Measurements from ENCODE around the gene SLIT3. TPM values are rescaled to one million over a fixed set of nuclear protein-coding genes. Genes with fewer than 3 reads are reported as not detected.

Gene SLIT3
- total and polyA plus RNA-seq, 2 donors (not counting 3 experiments of a cell fraction or from before 2014, with no cell fraction given): 0.90 to 1.0 TPM

DNA sequence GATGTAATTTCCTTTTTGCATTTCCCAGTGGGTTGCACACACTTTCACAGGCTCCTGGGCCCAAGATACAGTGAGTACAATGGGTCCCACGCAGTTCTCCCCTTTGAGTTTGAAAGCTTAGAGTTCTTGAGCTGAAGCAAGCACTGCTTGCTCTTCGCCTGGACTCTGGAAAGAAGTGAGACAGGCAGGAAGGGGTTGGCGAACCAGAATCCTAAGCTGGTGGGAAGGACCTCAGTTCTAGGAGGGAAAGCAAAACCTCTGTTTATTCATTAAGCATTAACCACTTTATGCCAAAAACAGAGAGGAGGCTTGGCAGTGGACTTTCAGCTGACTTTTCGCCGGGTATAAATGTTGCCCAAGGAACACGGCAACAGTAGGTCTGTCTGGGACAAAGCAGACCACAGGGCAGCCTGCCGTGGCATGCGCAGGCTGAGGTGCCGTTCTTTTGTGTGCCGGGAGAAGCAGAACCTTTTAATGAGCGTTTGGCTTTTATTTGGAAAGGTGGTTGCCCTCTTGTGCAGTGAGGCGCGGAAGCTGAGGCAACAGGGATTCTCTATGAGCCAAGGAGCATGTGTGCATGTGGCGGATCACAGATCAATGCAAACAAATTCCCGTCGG is 481.8 kb downstream of the SLIT3 start:
- no peak overlapping the region for H2AFZ ChIP-seq (ENCODE audit: low read depth, low read length)
- no peaks in the 10 kb centered on the region for H3K9me3 ChIP-seq (replicated peaks; ENCODE audit: control insufficient read depth, insufficient read depth, low read length)
- H3K9ac ChIP-seq (replicated peaks; ENCODE audit: extremely low read depth, insufficient read depth, low read length): no peak overlapping the region
- H3K9me1 ChIP-seq (replicated peaks; ENCODE audit: control insufficient read depth, extremely low read depth, insufficient read depth, low read length): no peaks in the 10 kb centered on the region
- BruUV-seq (replicated peaks): no TSS peak
- dilution Hi-C loops (cut with MboI; ENCODE audit: extremely low pct_ligation_motif_present, low sequenced_read_pairs) (no loop called here), intact Hi-C loops (cut with micrococcal nuclease) (no loop called here)
- CTCF ChIA-PET: no interaction called here
- H4K20me1 ChIP-seq (replicated peaks; ENCODE audit: control insufficient read depth, extremely low read depth, insufficient read depth, low read length): no peaks in the 10 kb centered on the region
- H3K4me1 ChIP-seq (ENCODE audit: control insufficient read depth, extremely low read depth, insufficient read depth, low read length): no peaks in the 10 kb centered on the region
- H3K79me2 ChIP-seq (ENCODE audit: control insufficient read depth, insufficient read depth, low read length): no peaks in the 10 kb centered on the region
- FAIRE-seq (no peak), DNase-seq (ENCODE audit: low read depth, low spot score) (no peak)
- no peak overlapping the region for H3K4me2 ChIP-seq (ENCODE audit: insufficient read depth, low read length)
- H3K36me3 ChIP-seq (ENCODE audit: control insufficient read depth in 2 of 2, extremely low read depth in 1 of 2, insufficient read depth in 2 of 2, low read length in 2 of 2): no peaks in the 10 kb centered on the region
- no peak overlapping the region for H3K4me3 ChIP-seq (replicated peaks in 1 of 3; ENCODE audit: insufficient read depth in 1 of 3, low read depth in 1 of 3, low read length in 3 of 3)
- POLR2A ChIA-PET: no interaction called here
- H3K27ac ChIP-seq (ENCODE audit: insufficient read depth, low read depth, low read length): no peak overlapping the region
- H3K27me3 ChIP-seq (ENCODE audit: control insufficient read depth in 2 of 2, insufficient read depth in 2 of 2, low read length in 2 of 2): no peaks in the 10 kb centered on the region
- TF ChIP-seq, protein P1, sequence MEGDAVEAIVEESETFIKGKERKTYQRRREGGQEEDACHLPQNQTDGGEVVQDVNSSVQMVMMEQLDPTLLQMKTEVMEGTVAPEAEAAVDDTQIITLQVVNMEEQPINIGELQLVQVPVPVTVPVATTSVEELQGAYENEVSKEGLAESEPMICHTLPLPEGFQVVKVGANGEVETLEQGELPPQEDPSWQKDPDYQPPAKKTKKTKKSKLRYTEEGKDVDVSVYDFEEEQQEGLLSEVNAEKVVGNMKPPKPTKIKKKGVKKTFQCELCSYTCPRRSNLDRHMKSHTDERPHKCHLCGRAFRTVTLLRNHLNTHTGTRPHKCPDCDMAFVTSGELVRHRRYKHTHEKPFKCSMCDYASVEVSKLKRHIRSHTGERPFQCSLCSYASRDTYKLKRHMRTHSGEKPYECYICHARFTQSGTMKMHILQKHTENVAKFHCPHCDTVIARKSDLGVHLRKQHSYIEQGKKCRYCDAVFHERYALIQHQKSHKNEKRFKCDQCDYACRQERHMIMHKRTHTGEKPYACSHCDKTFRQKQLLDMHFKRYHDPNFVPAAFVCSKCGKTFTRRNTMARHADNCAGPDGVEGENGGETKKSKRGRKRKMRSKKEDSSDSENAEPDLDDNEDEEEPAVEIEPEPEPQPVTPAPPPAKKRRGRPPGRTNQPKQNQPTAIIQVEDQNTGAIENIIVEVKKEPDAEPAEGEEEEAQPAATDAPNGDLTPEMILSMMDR (IDR thresholded peaks at IDR 0.05; ENCODE audit: extremely low read depth in 1 of 2, insufficient read depth in 1 of 2, low read depth in 1 of 2, low read length in 2 of 2): no peak
- TF ChIP-seq GATA2 (IDR thresholded peaks at IDR 0.05; ENCODE audit: insufficient read depth, insufficient read length, low read depth, low read length) (no peak), FOS (IDR thresholded peaks at IDR 0.05; ENCODE audit: borderline replicate concordance, insufficient read depth, low read length) (no peak), MYC (IDR thresholded peaks at IDR 0.05; ENCODE audit: low read depth, low read length) (no peak), EZH2 (IDR thresholded peaks at IDR 0.05; ENCODE audit: borderline replicate concordance, low read depth, low read length, severe bottlenecking) (no peak), JUN (IDR thresholded peaks at IDR 0.05; ENCODE audit: borderline replicate concordance, insufficient read depth, insufficient read length, low read depth) (no peak), POLR2AphosphoS5 (IDR thresholded peaks at IDR 0.05; ENCODE audit: insufficient read depth, low read depth, low read length) (no peak), POLR2A (IDR thresholded peaks at IDR 0.05; ENCODE audit: low read depth, low read length) (no peak)
- TF ChIP-seq, protein P2, sequence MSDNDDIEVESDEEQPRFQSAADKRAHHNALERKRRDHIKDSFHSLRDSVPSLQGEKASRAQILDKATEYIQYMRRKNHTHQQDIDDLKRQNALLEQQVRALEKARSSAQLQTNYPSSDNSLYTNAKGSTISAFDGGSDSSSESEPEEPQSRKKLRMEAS (IDR thresholded peaks at IDR 0.05; ENCODE audit: insufficient read depth, insufficient read length): no peak
